Stimulated activated CD8-positive, alpha-beta memory T cell treated with anti-CD3 and anti-CD28 coated beads, Interleukin-7, amount 100 ng/mL, for 24 hours (primary cell): ENCODE results near the gene ATG4A.

Source experiments
- DNase-seq: peaks from one replicate; pipeline ENCODE4 v3.0.0-alpha.2; 2020; ENCODE audit warnings: low read depth

Gene ATG4A

DNA sequence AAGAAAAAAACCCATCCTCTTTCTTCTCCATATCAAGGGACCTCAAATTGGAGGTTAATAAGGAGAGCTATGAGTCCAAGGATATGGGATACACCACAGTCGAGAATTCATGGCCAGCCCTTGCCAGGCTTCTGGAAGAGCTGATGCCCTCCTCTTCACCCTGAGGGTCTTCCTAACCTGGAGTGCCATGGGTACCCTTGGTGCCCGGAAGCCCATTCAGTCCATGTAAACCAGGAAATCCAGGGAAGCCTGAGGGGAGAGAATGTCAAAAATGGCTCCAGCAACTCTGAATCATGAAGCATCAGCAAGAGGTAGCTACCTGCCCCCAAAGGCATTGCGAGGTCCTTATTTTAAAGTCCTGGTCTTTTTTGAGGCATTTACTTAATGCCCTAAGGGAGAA lies 78.2 kb downstream of the ATG4A start:
- DNase-seq = no peak

DNA sequence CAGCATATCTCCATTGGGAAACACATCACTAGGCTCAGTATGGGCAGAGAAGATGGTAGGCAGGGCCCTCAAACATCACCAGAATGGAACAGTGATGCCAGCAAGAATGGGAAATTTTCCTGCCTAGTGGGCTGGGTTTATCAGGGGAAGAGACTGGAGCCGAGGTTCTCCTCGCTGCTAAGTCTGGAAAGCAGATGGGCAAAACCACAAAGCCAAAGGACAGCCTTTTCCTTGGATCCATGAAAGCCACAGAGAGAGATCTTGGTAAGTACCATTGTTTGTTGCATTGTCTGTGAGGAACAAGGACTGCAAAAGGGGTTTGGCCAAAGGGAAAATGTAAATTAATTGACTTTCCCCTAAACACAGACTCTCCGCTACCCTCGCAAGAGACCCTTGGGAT lies 80.1 kb downstream of the ATG4A start:
- DNase-seq = no peak

DNA sequence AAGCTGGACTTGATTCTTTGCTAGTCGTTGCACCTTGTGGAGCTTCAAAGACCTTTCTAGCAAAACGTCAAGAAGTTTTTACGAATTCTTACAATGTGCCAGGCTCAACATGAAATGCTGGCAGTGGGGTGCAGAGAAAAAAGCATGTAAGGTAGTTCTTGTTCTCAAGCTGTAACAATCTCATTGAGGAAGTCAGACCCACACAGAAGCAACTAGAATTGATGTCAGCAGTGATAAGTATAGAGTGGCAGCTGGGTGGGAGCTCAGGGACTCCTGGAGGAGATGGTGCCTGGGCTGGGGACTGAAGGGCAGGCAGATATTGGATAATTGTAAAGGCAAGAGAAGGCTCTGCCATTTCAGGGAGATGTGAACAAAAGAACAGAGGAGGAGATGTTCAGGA lies 82.3 kb downstream of the ATG4A start:
- no peak for DNase-seq

DNA sequence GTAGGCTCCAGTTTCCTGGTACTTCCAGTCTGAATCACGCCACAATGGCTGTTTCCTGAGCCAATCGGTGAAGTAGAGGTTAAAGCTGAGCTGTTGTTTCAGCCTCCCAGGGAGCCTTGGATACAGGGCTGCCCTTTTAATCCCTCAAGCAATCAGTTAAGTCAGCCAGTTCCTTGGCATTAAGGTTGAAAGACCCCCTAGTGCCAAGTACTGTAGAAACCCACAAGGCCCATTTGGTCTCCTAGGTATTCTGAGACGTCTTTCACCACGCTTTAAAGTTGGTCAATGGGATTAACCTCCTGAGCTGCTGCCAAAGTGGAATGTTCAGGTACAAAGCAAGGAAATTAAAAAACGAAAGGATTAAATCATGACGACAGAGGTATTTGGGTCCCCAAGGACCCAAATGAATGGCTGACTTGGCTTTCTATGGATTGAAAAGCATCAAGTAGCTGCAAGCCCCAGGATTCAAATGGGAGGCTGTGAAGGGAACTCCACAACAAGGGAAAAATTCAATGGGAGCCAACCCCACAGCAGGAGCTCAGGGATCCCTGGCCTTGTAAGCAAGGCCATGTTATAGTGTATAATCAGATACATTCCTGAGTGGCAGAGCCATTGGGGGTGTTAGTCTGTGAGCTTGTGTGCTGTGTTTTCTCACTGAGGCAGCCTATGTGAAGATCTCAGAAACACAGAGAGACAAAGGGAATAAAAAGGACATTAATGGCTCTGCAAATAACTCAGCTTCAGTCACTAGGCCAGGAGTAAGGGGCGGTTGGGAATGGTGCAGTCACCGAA lies 86.0 kb downstream of the ATG4A start:
- no peak for DNase-seq

DNA sequence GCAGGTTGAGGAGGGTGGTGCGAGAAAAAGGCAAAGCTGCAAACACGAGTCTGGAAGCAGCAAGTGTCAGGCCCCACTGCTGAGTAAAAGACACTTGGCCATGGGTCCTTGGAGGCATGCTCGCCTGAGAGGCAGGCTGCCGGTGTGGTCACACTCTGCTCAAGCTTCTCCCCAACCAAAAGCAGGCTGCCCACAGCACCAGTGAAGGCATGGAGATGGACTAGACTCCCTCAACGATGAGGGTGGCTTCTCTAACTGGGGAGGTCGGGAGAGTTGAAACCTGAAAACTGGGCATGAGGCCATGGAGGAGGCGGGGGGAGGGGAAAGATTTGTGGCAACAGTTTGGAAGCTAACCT lies 86.5 kb downstream of the ATG4A start:
- DNase-seq = no peak

DNA sequence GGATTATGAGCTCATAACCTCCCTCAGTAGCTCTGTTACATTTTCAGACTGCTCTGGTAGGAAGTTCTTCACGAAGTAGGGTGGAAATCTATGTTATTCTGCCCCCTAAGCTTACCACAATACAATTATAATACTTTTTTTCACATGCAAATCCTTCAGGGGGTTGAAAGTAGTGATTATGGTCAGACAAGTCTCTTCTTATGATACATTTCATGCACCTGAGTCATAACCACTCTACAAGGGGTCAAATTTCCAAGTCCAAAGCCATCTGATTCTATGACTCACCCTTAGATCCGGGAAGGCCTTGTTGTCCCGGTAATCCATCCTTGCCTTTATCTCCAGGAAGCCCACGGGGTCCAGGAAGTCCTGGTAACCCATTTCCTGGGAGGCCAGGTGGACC lies 95.2 kb downstream of the ATG4A start:
- no peak for DNase-seq

DNA sequence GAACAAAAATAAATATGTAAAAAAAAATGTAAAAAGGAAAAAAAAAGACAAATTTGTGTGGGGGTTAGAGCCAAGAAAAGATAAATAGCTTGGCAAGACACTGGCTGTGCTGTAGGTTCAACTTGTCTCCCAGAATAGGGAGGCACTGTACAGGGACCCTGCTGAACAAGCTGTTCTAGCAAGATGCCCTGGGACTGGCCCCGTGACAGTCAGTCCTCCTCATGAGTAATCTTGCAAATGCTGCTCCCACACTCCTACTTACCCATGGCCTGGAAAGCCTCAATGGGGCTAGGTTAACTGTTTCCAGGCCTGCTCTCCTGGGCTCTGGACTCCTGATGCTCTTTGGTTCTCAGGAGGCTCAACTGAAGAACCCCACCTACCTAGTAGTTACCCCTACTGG lies 106.8 kb downstream of the ATG4A start:
- DNase-seq = no peak

DNA sequence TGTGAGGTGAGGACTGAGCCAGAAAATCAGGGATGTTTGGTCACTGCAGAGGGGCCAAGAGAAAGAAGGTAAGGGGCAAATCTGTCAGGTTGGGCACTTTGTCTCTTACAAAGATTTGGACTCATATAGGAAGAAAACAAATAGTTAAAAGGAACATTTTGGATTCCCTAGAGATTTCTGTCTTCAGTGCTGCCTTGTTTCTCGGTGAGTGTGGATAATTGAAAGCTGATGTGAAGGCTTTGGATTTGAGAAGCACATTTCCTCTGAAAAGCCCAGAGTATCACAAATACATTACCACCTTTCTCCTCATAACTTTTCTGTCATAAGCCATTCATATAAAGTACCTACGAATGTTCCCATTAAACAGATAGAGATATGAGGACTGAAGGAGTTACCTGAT lies 107.5 kb downstream of the ATG4A start:
- no peak for DNase-seq

DNA sequence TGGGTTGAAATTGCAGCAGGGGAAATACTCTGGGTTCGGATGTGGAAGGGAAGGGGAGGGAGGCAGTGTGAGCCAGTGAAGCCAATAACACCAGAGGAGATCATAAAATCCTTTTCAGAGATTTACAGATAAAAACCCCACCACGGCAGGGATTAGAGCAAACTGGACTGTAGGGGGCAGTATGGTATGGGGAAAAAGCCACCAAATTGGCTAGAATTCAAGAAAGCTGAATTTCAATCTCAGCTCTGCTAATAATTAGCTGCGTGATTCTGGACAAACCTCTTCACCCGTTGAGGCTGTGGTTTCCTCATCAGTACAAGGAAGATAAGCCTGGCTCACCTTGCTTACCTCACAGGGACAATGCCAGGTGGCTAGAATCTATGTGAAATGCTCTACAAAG lies 108.1 kb downstream of the ATG4A start:
- no peak for DNase-seq

DNA sequence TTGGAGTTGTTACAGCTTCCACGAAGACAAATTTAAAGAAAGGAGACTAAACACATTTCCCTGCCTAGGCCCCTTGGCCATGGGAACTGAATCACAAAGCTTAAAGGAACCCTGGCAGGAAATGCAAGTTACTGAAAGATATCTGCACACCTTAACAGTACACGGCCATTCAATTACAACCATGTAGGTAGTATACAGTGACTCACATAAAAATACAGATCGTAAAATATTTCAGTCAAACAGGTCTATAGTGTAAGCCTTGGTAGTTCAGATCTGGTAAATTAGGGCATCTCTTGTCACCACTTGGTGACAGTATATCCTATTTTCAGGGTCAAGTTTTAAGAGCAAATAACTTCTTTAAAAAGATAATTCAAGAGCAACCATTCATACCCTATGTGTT lies 112.0 kb downstream of the ATG4A start:
- DNase-seq = no peak
